SK-N-SH (cell line): ENCODE measurements around the gene RNF151. TPM values are rescaled to one million over a fixed set of nuclear protein-coding genes. Genes with fewer than 3 reads are reported as not detected.
A peak's percentile ranks its signal among the peaks of the same experiment; 100 is the strongest.

Experiments
- CTCF ChIA-PET: fragments of 300-600, 350-600 bp; formaldehyde crosslinking; extraction: SDS; loops from one replicate; lab custom pipeline; 2021; lab: Yijun Ruan, JAX
- POLR2A ChIA-PET: fragments of 350-600 bp; sonication (Branson Sonifier 250); formaldehyde crosslinking; extraction: SDS; loops from one replicate; lab custom pipeline; 2020; ENCODE audit warnings: antibody characterized with exemption, inconsistent platforms; lab: Yijun Ruan, JAX
- DNase-seq: peaks from one replicate; pipeline ENCODE4 v3.0.0; 2012
- H2AFZ ChIP-seq: fragments of 200-600 bp; sonication (generic); 2 replicates; pipeline ENCODE4 v1.8.1; 2016; ENCODE audit warnings: antibody characterized with exemption, mild to moderate bottlenecking, low read depth
- H3F3A ChIP-seq: fragments of 200-600 bp; sonication (generic); replicated peaks from 2 replicates; pipeline ENCODE3; 2016; ENCODE audit warnings: antibody characterized with exemption, mild to moderate bottlenecking; ENCODE audit not compliant: insufficient read depth
- H3K27ac ChIP-seq, 2 experiments: fragments of 200-500 bp in 1 of 2; fragments of 200-600 bp in 1 of 2; sonication (Bioruptor generic) in 1 of 2; sonication (generic), shearing (Covaris generic) in 1 of 2; 2 replicates each; pipeline versions ENCODE4 v1.5.1 to v1.6.1; 2014 to 2016; ENCODE audit warnings: low read depth in 2 of 2, inconsistent platforms in 1 of 2, low read length in 1 of 2, mild to moderate bottlenecking in 1 of 2, mixed read lengths in 1 of 2
- H3K27me3 ChIP-seq: fragments of 200-600 bp; sonication (generic), shearing (Covaris generic); 2 replicates; pipeline ENCODE4 v1.6.1; 2016; ENCODE audit warnings: mixed run types; ENCODE audit not compliant: insufficient read depth
- H3K36me3 ChIP-seq, 2 experiments: fragments of 200-500 bp in 1 of 2; fragments of 200-600 bp in 1 of 2; sonication (Bioruptor generic) in 1 of 2; sonication (generic) in 1 of 2; replicated peaks in 1 of 2; 2 replicates each; pipeline versions ENCODE3 to v1.5.1; 2014 to 2016; ENCODE audit warnings: low read length in 1 of 2, mild to moderate bottlenecking in 1 of 2; ENCODE audit not compliant: insufficient read depth in 2 of 2, control insufficient read depth in 1 of 2
- H3K4me1 ChIP-seq, 2 experiments: fragments of 200-500 bp in 1 of 2; fragments of 200-600 bp in 1 of 2; sonication (Bioruptor generic) in 1 of 2; sonication (generic), shearing (Covaris generic) in 1 of 2; 2 replicates each; pipeline versions ENCODE4 v1.5.1 to v1.6.1; 2014 to 2016; ENCODE audit warnings: low read depth in 1 of 2, low read length in 1 of 2, mixed run types in 1 of 2; ENCODE audit not compliant: insufficient read depth in 2 of 2, control insufficient read depth in 1 of 2
- H3K4me2 ChIP-seq: fragments of 200-600 bp; sonication (generic), shearing (Covaris generic); 2 replicates; pipeline ENCODE4 v1.6.1; 2017; ENCODE audit warnings: mixed run types
- H3K4me3 ChIP-seq, 2 experiments: fragments of 200-500 bp in 1 of 2; fragments of 200-600 bp in 1 of 2; sonication (Bioruptor generic) in 1 of 2; sonication (generic), shearing (Covaris generic) in 1 of 2; 2 replicates each; pipeline versions ENCODE4 v1.5.1 to v1.8.1; 2014 to 2016; ENCODE audit warnings: low read depth in 2 of 2, inconsistent platforms in 1 of 2, low read length in 1 of 2, mild to moderate bottlenecking in 1 of 2, mixed read lengths in 1 of 2, moderate library complexity in 1 of 2
- H3K79me2 ChIP-seq: fragments of 200-600 bp; sonication (generic); 2 replicates; pipeline ENCODE4 v1.8.1; 2017; ENCODE audit warnings: mild to moderate bottlenecking; ENCODE audit not compliant: insufficient read depth
- H3K9ac ChIP-seq: fragments of 200-600 bp; sonication (generic); 2 replicates; pipeline ENCODE4 v1.6.1; 2017; ENCODE audit warnings: mixed run types
- H3K9me2 ChIP-seq: fragments of 200-600 bp; sonication (generic); 2 replicates; pipeline ENCODE4 v1.6.1; 2017; ENCODE audit warnings: mixed run types
- H3K9me3 ChIP-seq: fragments of 200-600 bp; sonication (generic); 2 replicates; pipeline ENCODE4 v1.6.1; 2017; ENCODE audit warnings: mixed run types, mild to moderate bottlenecking, moderate library complexity
- H4K20me1 ChIP-seq: fragments of 200-600 bp; sonication (generic); 2 replicates; pipeline ENCODE4 v1.6.1; 2017; ENCODE audit warnings: mild to moderate bottlenecking, mixed run types; ENCODE audit not compliant: insufficient read depth
- EZH2phosphoT487 ChIP-seq: fragments of 200-600 bp; sonication (generic); IDR thresholded peaks from 2 replicates; pipeline ENCODE4 v1.6.1; 2017; ENCODE audit warnings: low read depth, mixed run types, mild to moderate bottlenecking, antibody characterized with exemption, moderate library complexity, borderline replicate concordance
- NFIC ChIP-seq: IDR thresholded peaks from 2 replicates; pipeline ENCODE4 v1.4.0; 2012; ENCODE audit warnings: borderline replicate concordance
- NRF1 ChIP-seq: IDR thresholded peaks from 2 replicates; pipeline ENCODE4 v1.6.1; 2012; ENCODE audit warnings: low read depth, mild to moderate bottlenecking, low read length
- RAD21 ChIP-seq: IDR thresholded peaks from 2 replicates; pipeline ENCODE4 v1.6.1; 2012; ENCODE audit warnings: mild to moderate bottlenecking, low read length
- TAF1 ChIP-seq: IDR thresholded peaks from 2 replicates; pipeline ENCODE4 v1.6.1; 2012; ENCODE audit warnings: low read depth, mild to moderate bottlenecking, low read length, moderate library complexity, borderline replicate concordance
- WGBS: methylation state at CpG from one replicate; pipeline ENCODE4 v1.1.6; 2017; ENCODE audit warnings: low lambda C conversion rate; 5-methylcytosine and 5-hydroxymethylcytosine counted together
- polyA plus RNA-seq, 3 experiments: library from polyadenylated mRNA; depleted of rRNA; stranded (reverse); fragments of >200 nt; gene quantifications; 2 replicates each; pipeline ENCODE4 v1.2.3, GENCODE V29; 2012
- TF ChIP-seq, protein P1 (sequence below): IDR thresholded peaks from 2 replicates; pipeline ENCODE4 v1.6.1; 2012; ENCODE audit warnings: mild to moderate bottlenecking, low read depth, low read length, moderate library complexity

RNF151 gene
- polyA plus RNA-seq, 1 of the 3 experiments (the other 2 are of a cell fraction): 0.07 TPM

DNA sequence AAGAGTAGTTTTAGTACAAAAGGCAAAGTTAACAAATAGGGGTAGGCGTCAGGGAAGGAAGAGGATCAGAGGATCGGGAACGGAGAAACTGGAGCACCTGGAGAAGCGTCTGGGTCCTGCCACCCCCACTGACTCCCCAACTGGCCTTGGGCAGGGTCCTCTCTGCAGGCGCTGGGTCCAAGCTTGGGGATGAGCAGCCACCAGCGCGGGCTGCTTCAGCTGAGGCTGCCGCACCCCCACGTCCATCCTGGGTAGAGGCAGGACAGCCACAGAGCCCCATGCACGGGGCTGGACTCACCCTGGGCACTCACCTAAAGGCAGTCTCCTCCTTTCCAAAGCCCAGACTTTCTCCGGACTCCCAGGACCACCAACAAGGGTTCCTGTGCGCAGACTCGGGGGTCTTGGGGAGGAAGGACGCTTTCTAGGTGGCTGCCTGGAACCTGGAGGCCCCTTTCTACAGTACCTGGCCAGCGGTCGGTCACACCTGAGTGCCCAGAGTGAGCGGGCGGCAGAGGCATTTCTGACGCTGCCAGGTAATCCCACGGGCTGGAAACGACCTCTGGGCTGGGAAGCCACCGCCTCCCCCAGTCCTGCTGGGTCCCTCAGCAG is 49.5 kb upstream of the RNF151 start:
- Histone ChIP-seq H3K79me2 (no peaks in the 10 kb centered on the region), H3K9me2 (no peaks in the 10 kb centered on the region), H3K4me2 (no peak overlapping the region), H4K20me1 (no peaks in the 10 kb centered on the region), H3K4me3 (no peak overlapping the region), H2AFZ (no peak overlapping the region), H3K9me3 (no peaks in the 10 kb centered on the region), H3K36me3 (no peaks in the 10 kb centered on the region), H3K27me3 (peaks cover 45% of the 10 kb centered on the region), H3K9ac (no peak overlapping the region), H3F3A (no peaks in the 10 kb centered on the region), H3K4me1 (peaks cover 0 to 13% of the 10 kb centered on the region in 2 experiments; a peak in 1 of 4 replicates), H3K27ac (no peak overlapping the region)
- TF ChIP-seq RAD21: no peak
- POLR2A ChIA-PET: interaction anchor here (1.0 kb wide), 1 partner anchor 48 kb away, joined by 4 read pairs; the partner anchor contains the start of gene RPS2
- CTCF ChIA-PET: interaction anchor here (5.2 kb wide), 1 partner anchor 12 kb away, joined by 38 read pairs; no protein-coding TSS in a partner anchor
- no peak for DNase-seq
- WGBS: 24% methylated on average over 13 of the region's 22 CpGs

DNA sequence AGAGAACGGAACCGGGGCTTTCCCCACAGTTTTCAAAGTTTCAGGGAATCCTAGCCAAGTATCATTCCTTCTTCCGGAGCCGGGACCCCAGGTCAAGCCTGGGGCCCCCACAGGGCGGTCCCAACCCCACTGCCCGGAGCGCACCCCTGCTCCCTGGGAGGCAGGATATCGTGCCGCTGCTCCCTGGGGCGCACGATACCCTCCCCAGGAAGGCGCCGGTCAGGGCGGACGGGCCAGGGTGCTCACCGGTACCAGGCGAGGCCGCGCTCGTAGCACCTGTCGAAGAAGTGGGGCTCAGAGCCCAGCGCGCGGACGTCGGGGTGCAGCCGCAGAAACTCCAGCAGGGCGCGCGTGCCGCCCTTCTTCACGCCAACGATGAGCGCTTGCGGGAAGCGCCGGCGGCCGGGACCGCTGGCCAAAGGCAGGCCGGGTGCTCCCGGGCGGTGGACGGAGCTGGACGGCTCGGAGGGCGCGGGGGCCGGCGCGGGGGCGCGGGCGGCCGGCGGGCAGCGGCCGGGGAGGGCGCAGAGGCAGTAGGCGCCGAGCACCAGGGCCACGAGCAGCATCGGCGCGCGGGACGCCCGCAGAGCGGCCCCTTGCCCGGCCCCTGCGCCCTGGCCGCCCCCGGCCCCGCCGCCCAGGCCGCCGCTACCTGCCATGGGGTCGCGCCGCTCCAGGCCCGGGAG is 48.8 kb upstream of the RNF151 start:
- H3K27ac ChIP-seq: no peak overlapping the region
- H3K9me3 ChIP-seq: no peaks in the 10 kb centered on the region
- H3K4me3 ChIP-seq: no peak overlapping the region; a peak in 1 of 4 replicates
- no peaks in the 10 kb centered on the region for H4K20me1 ChIP-seq
- TF ChIP-seq, protein P1, sequence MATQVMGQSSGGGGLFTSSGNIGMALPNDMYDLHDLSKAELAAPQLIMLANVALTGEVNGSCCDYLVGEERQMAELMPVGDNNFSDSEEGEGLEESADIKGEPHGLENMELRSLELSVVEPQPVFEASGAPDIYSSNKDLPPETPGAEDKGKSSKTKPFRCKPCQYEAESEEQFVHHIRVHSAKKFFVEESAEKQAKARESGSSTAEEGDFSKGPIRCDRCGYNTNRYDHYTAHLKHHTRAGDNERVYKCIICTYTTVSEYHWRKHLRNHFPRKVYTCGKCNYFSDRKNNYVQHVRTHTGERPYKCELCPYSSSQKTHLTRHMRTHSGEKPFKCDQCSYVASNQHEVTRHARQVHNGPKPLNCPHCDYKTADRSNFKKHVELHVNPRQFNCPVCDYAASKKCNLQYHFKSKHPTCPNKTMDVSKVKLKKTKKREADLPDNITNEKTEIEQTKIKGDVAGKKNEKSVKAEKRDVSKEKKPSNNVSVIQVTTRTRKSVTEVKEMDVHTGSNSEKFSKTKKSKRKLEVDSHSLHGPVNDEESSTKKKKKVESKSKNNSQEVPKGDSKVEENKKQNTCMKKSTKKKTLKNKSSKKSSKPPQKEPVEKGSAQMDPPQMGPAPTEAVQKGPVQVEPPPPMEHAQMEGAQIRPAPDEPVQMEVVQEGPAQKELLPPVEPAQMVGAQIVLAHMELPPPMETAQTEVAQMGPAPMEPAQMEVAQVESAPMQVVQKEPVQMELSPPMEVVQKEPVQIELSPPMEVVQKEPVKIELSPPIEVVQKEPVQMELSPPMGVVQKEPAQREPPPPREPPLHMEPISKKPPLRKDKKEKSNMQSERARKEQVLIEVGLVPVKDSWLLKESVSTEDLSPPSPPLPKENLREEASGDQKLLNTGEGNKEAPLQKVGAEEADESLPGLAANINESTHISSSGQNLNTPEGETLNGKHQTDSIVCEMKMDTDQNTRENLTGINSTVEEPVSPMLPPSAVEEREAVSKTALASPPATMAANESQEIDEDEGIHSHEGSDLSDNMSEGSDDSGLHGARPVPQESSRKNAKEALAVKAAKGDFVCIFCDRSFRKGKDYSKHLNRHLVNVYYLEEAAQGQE: no peak
- TF ChIP-seq NRF1: no peak
- no peak for TF ChIP-seq NFIC
- TF ChIP-seq TAF1: no peak
- TF ChIP-seq EZH2phosphoT487: peak; percentile 74
- TF ChIP-seq, all 33 proteins: peak for 1
- H3K9me2 ChIP-seq: no peaks in the 10 kb centered on the region
- H3K4me1 ChIP-seq: peaks cover 0 to 13% of the 10 kb centered on the region in 2 experiments; a peak in 1 of 4 replicates
- H3K79me2 ChIP-seq: no peaks in the 10 kb centered on the region
- H3F3A ChIP-seq: no peaks in the 10 kb centered on the region
- WGBS: 1% methylated on average over 15 of the region's 81 CpGs
- no peak overlapping the region for H3K4me2 ChIP-seq
- H2AFZ ChIP-seq: no peak overlapping the region
- DNase-seq: no peak
- H3K27me3 ChIP-seq: peaks cover 45% of the 10 kb centered on the region
- ChIA-PET POLR2A (no interaction called here), CTCF (interaction anchor here (5.2 kb wide), 1 partner anchor 11 kb away, joined by 38 read pairs; no protein-coding TSS in a partner anchor)
- no peak overlapping the region for H3K9ac ChIP-seq
- H3K36me3 ChIP-seq: no peaks in the 10 kb centered on the region
